ENCODE results near the gene MOV10.

The MOV10 gene

DNA sequence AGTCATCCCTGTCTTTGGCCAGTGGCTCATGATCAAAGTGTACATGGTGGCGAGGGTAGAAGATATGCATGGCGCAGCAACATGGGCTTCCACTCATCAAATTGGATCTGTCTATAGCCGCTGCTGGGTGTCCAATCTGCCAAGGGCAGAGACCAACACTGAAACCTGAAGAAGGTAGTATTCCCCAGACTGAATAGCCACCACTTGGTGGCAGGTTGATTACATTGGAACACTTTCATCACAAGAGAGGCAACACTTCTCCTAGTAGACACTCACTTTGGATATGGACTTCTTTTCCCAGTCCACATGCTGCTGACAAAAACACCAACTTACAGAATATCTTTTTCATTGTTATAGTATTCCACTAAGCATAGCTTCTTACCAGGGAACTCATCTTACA is 63.1 kb downstream of the MOV10 start:
- H3K4me1 ChIP-seq (ENCODE audit: control insufficient read depth, insufficient read depth, low read length, unreplicated experiment) = peaks cover 10% of the 10 kb centered on the region
- H3K27me3 ChIP-seq (ENCODE audit: insufficient read depth, low read length) = no peaks in the 10 kb centered on the region

DNA sequence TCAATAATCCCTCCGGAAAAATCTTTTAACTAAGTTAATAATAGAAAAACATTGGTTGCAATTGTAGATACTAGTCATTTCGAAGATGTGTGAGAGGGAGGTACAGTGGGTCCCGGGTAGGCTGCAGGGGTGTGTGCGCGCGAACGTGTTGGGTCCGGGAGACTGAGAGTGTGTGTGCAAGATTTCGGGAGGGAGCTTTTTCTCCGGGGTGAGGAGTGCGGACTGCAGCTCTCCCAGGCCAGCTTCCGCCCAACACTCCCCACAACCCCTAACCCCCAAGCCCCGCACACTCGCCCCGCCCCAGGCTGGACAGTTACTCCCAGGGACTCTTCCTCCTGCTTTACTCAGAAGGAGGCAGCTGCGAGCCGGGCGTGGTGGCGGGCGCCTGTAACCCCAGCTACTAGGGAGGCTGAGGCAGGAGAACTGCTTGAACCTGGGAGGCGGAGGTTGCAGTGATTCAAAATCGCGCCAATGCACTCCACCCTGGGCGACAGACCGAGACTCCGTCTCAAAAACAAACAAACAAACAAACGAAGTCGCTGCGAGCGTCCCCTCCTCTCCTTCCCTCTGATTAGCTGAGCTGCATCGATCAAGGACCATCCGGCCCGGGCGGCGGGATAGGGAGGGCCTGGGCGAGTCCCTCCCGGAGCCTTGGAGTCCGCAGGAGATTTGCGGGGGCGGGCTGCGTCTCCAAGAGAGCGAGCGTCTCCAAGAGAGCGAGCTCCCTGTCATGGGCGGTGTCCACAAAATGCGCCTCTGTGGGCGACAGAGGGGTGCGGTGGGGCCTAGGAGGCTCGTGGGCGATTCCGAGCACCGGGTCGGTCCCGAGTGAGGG is 68.9 kb downstream of the MOV10 start:
- Histone ChIP-seq H2AFZ (ENCODE audit: low read length, unreplicated experiment) (peak overlapping the region; percentile 28), H3K79me2 (ENCODE audit: control insufficient read depth, insufficient read depth, low read length, unreplicated experiment) (no peaks in the 10 kb centered on the region), H3K27ac (ENCODE audit: low read depth, low read length) (no peak overlapping the region), H3K27me3 (ENCODE audit: insufficient read depth, low read length) (peaks cover 16% of the 10 kb centered on the region; the same call in 1 of the 2 replicates), H3K4me3 (ENCODE audit: low read depth, low read length) (peak overlapping the region; percentile 73), H3K36me3 (ENCODE audit: insufficient read depth, low read length) (no peaks in the 10 kb centered on the region), H3K4me1 (ENCODE audit: control insufficient read depth, insufficient read depth, low read length, unreplicated experiment) (no peaks in the 10 kb centered on the region)

More for the DNA sequence above, 63.1 kb downstream of the MOV10 start:
- Histone ChIP-seq H3K36me3 (ENCODE audit: insufficient read depth, low read length) (no peaks in the 10 kb centered on the region), H3K27ac (ENCODE audit: low read depth, low read length) (no peak overlapping the region), H3K79me2 (ENCODE audit: control insufficient read depth, insufficient read depth, low read length, unreplicated experiment) (no peaks in the 10 kb centered on the region), H3K4me3 (ENCODE audit: low read depth, low read length) (no peak overlapping the region), H2AFZ (ENCODE audit: low read length, unreplicated experiment) (no peak overlapping the region)

DNA sequence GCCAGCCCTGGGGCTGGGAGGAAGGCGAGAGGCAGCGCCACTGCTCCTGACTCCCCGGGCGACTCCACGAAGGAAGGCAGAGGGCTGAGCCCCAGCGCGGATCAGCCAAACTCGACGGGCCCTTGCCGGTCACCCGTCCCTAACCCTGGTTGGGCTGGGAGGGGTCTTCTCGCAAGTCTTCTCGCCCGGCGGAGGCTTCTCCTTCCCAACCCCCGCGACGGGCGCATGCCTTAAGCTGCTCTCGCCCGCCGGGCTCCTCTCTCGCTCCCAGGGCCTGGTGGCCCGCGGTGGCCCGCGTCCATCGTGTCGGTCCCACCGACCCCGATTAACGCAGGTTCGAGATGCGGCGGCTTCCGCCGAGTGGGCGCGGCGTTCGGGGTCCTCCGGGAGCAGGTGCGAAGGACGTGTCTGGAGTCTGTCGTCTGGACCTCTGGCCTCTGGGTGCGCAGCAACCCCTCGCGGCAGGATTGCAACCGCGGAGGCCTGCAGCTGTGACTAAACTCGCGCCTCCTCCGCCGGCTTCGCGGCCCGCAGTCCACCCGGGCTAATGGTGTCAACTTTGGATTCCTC is 69.6 kb downstream of the MOV10 start:
- Histone ChIP-seq H3K4me3 (ENCODE audit: low read depth, low read length) (peak overlapping the region; percentile 73), H3K36me3 (ENCODE audit: insufficient read depth, low read length) (no peaks in the 10 kb centered on the region), H2AFZ (ENCODE audit: low read length, unreplicated experiment) (peak overlapping the region; percentile 28), H3K79me2 (ENCODE audit: control insufficient read depth, insufficient read depth, low read length, unreplicated experiment) (no peaks in the 10 kb centered on the region), H3K4me1 (ENCODE audit: control insufficient read depth, insufficient read depth, low read length, unreplicated experiment) (no peaks in the 10 kb centered on the region), H3K27me3 (ENCODE audit: insufficient read depth, low read length) (peaks cover 18% of the 10 kb centered on the region; the same call in 1 of the 2 replicates), H3K27ac (ENCODE audit: low read depth, low read length) (no peak overlapping the region)

DNA sequence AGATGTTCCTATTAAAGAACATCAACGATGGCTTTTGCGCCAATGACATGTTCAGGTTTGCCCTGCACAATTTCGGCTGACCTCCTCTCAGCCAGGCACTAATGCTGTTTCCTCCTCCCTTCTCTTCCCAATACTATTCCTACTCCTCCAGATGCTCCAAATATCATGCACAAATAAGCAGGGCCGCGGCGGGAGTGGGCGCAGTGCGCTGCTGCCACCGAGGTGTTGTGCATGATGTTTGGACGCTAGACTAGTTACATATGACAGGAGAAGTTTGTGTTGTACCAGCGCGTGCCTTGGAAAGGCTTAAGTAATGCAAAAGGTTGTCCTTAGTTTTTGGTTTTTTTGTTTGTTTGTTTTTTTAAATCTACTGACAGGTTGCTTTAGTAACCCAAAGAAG is 73.9 kb downstream of the MOV10 start:
- no peak overlapping the region for H2AFZ ChIP-seq (ENCODE audit: low read length, unreplicated experiment)
- no peaks in the 10 kb centered on the region for H3K79me2 ChIP-seq (ENCODE audit: control insufficient read depth, insufficient read depth, low read length, unreplicated experiment)
- no peak overlapping the region for H3K4me3 ChIP-seq (ENCODE audit: low read depth, low read length)
- peaks cover 17% of the 10 kb centered on the region; the same call in 1 of the 2 replicates for H3K27me3 ChIP-seq (ENCODE audit: insufficient read depth, low read length)
- no peaks in the 10 kb centered on the region for H3K36me3 ChIP-seq (ENCODE audit: insufficient read depth, low read length)
- no peak overlapping the region for H3K27ac ChIP-seq (ENCODE audit: low read depth, low read length)
- H3K4me1 ChIP-seq (ENCODE audit: control insufficient read depth, insufficient read depth, low read length, unreplicated experiment) = no peaks in the 10 kb centered on the region
